Cardiac fibroblast (primary cell): ENCODE results near the gene CLCF1.

ENCODE experiments used
- DNase-seq, 2 donors: peaks; one replicate each; pipeline versions ENCODE4 v3.0.0 to v3.0.0-alpha.2; 2010; ENCODE audit warnings: low read depth in 2 of 2
- H3K4me3 ChIP-seq, 2 donors: replicated peaks in 1 of 2; 1 replicate in 1 of 2; 2 replicates in 1 of 2; pipeline ENCODE4 v1.5.1; 2011; ENCODE audit warnings: low read depth in 2 of 2, low read length in 2 of 2, mild to moderate bottlenecking in 2 of 2, moderate library complexity in 1 of 2
- TF ChIP-seq, protein P1 (sequence below): IDR thresholded peaks from one replicate; pipeline ENCODE4 v1.5.1; 2011; ENCODE audit warnings: low read depth, mild to moderate bottlenecking, low read length, inconsistent platforms

Gene CLCF1

DNA sequence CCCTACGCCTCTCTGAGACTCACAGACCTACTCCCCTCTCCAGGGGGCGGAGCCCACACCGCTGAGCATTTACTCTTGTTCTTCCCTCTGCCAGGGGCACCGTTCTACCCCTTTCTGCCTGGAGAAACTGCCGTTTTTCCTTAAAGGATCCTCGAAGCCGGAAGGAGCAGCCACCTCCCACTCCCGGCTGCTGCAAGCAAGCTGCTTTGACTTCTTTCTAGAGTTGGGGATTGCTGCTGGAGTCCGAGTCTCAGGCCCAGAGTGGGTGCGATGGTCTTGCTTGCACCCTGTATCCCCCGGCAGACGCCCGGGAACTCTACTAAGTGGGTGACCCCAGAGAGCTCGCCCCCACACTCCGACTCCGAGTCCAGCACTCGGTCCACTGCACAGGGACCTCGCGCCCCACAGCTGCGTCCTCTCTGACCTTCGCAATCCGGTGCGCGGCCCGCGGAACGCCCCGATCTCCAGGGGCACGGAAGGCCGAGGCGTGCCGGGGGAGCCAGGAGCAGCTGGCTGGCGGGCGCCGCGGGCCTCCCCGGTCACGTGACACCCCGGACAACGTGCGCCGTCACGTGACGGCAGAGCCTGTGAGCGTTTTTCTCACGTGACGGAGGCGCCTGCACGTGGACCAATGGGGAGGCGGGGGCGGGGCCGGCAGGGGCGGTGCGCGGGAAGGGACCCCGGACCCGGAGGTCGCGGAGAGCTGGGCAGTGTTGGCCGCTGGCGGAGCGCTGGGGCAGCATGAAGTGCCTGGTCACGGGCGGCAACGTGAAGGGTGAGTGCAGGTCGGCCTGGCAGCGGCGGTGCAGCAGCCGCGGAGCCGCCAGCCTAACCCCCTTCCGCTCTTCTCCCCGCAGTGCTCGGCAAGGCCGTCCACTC, 18.1 kb upstream of the CLCF1 start, which contains the start of gene RAD9A:
RAD9A (plus strand) TSS at position 683 of the 879 bp plus-strand sequence; CDS start at position 742, 59 bp downstream.
- H3K4me3 ChIP-seq: peak within 1 kb of the TSS; percentile 85 to 94
- TF ChIP-seq, protein P1, sequence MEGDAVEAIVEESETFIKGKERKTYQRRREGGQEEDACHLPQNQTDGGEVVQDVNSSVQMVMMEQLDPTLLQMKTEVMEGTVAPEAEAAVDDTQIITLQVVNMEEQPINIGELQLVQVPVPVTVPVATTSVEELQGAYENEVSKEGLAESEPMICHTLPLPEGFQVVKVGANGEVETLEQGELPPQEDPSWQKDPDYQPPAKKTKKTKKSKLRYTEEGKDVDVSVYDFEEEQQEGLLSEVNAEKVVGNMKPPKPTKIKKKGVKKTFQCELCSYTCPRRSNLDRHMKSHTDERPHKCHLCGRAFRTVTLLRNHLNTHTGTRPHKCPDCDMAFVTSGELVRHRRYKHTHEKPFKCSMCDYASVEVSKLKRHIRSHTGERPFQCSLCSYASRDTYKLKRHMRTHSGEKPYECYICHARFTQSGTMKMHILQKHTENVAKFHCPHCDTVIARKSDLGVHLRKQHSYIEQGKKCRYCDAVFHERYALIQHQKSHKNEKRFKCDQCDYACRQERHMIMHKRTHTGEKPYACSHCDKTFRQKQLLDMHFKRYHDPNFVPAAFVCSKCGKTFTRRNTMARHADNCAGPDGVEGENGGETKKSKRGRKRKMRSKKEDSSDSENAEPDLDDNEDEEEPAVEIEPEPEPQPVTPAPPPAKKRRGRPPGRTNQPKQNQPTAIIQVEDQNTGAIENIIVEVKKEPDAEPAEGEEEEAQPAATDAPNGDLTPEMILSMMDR: no peak
- peak; percentile 89 to 95 for DNase-seq

DNA sequence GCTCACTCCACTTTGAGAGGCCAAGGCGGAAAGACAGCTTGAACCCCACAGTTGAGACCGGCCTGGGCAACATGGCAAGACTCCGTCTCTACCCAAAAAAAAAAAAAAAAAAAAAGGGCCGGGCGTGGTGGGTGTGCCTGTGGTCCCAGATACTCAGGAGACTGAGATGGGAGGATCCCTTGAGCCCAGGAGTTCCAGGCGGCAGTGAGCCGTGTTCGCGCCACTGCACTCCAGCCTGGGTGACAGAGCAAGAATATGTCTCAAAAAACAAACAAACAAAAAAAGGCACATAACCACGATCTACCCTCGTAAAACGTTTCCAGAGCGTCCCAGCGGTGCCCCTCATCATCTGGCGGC, 17.5 kb upstream of the CLCF1 start:
- peak overlapping the region; percentile 85 to 94 for H3K4me3 ChIP-seq
- no peak for DNase-seq
- TF ChIP-seq, protein P1: no peak

DNA sequence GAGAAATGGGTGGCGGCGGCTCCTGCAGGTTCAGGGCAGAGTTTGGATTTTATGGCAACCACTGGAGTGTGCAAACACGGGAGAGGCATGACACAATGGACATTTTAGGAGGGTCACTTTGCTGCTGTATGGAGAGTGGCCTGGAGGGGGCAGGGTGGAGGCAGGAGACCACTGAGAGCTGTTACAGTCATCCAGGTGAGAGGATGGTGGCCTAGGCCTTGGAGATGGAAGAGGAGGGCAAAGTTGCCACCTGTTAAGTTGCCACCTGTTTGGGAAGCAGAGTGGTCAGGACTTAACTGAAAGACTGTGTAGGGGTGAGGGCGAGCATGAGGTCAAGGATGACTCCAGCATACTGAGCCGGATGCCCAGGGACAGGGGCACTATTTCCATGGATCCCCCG, 16.1 kb upstream of the CLCF1 start:
- no peak overlapping the region for H3K4me3 ChIP-seq
- TF ChIP-seq, protein P1: peak; percentile 72
- DNase-seq: no peak

DNA sequence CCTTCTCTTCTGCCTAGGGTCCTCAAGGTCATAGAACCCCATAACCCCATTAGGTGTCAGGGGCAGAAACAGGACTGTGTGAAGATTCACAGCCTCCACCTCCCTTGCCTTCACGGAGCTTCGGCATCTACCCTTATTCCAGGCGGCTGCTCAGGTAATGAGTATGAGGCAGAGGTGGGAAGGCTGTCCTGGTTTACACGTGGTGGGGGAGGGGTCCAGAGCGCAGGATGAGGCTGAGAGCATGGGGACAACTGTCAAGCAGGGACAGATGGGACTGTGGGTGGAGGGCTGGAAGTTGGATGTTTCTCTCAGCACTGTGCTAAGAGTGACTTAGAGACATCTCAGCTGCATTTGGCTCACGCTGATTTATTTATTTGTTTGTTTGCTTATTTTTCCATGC, 14.1 kb upstream of the CLCF1 start:
- TF ChIP-seq, protein P1: no peak
- no peak overlapping the region for H3K4me3 ChIP-seq
- no peak for DNase-seq

DNA sequence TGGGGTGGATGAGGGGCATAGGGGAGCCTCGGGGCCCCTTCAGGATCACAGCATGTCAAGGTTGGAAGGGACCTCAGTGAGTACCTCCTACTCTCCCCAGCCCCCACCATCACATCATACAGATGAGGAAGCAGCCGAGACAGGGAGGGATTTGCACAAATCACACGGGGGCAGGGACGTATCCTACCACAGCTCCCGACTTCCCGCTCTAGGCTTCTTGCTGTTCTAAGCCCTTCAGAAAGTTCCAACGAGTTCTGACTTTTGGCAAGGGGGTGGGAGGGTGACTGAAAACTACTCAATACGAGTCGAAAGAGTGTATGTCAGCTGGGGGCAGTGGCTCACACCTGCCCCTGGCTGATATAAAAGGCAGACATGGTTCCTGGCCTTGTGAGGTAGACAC, 13.7 kb upstream of the CLCF1 start:
- no peak overlapping the region for H3K4me3 ChIP-seq
- no peak for DNase-seq
- TF ChIP-seq, protein P1: no peak

DNA sequence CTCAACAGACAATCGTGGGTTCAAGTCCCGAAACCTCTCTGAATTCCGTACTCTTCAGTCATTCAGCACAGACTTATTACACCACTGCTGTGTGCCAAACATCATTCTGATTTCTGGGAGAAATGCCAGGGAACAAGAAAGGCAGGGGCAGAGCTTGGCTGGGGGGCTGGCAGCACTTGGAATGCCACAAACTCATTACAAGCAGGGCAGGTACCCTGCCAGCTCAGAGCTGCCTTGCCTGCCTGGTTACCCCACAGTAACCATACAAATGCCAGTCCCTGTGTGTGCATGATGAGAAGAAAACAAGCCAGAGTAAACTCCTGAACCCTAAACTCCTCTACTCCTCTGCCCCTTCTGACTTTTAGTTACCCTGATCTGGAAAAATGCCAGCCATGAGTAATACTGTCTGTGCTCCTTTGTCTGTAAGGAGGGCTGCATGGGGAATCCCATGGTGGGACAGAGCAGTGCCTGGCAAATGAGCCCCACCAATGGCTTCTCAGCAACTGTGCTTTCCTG, 11.5 kb upstream of the CLCF1 start:
- TF ChIP-seq, protein P1: no peak
- peak; percentile 62 to 66 for DNase-seq
- H3K4me3 ChIP-seq: no peak overlapping the region
